ENCODE data around the gene SFMBT2. TPM values are rescaled to one million over a fixed set of nuclear protein-coding genes. Genes with fewer than 3 reads are reported as not detected.

The SFMBT2 gene
- polyA plus RNA-seq, 1 experiment: 0.06 TPM

DNA sequence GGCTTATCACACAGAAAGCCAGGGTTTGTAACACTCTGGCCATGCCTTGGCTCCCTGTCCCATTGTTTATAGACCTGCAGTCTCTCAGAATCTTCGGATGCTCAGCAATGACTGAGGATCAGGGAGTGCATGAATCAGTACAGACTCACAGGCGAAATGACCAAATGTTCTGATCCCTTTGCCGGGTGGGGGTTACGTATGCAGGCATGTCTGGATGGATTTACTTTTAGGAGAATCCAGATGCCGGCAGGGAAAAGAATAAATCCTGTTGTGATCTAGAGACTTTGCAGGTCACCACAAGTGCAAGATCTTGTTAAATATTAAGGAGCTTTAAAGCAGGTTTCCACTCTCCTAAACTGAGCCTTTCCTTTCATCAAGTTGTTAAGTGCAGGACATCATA is 149.5 kb downstream of the SFMBT2 start:
- POLR2A ChIA-PET: no interaction called here

DNA sequence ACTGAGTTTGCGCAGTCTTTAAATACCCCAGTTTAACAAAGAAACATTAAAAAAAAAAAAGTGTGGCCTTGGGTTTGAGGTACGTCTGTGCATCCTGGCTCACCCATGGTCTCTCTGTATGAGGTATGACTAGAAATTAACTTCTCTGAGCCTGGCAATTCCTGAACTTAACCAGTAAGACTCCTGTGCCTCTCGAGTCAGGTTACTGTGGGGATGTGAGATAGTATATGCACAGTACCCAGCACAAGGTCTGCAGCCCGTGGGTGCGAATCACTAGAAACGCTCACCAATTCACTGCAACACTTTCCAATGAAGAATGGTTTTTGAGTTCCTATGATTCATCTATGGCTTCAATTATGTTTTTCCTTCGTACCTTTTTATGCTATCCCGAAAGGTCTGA is 149.9 kb downstream of the SFMBT2 start:
- Histone ChIP-seq H3K4me3 (ENCODE audit: low read depth, low read length) (no peak overlapping the region), H3K36me3 (ENCODE audit: control insufficient read depth, insufficient read depth, low read length) (no peaks in the 10 kb centered on the region), H3K27me3 (ENCODE audit: control insufficient read depth, insufficient read depth, low read length) (no peaks in the 10 kb centered on the region)
- CTCF ChIA-PET: no interaction called here
- TF ChIP-seq, protein P1, sequence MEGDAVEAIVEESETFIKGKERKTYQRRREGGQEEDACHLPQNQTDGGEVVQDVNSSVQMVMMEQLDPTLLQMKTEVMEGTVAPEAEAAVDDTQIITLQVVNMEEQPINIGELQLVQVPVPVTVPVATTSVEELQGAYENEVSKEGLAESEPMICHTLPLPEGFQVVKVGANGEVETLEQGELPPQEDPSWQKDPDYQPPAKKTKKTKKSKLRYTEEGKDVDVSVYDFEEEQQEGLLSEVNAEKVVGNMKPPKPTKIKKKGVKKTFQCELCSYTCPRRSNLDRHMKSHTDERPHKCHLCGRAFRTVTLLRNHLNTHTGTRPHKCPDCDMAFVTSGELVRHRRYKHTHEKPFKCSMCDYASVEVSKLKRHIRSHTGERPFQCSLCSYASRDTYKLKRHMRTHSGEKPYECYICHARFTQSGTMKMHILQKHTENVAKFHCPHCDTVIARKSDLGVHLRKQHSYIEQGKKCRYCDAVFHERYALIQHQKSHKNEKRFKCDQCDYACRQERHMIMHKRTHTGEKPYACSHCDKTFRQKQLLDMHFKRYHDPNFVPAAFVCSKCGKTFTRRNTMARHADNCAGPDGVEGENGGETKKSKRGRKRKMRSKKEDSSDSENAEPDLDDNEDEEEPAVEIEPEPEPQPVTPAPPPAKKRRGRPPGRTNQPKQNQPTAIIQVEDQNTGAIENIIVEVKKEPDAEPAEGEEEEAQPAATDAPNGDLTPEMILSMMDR (IDR thresholded peaks at IDR 0.05; ENCODE audit: insufficient read depth, low read depth, low read length): no peak
- POLR2A ChIA-PET: no interaction called here
- no peak for DNase-seq (ENCODE audit: low read depth)

More for the DNA sequence above, 149.5 kb downstream of the SFMBT2 start:
- CTCF ChIA-PET: no interaction called here
- H3K4me3 ChIP-seq (ENCODE audit: low read depth, low read length): no peak overlapping the region
- H3K27me3 ChIP-seq (ENCODE audit: control insufficient read depth, insufficient read depth, low read length): no peaks in the 10 kb centered on the region
- no peak for DNase-seq (ENCODE audit: low read depth)
- TF ChIP-seq, protein P1 (IDR thresholded peaks at IDR 0.05; ENCODE audit: insufficient read depth, low read depth, low read length): no peak
- H3K36me3 ChIP-seq (ENCODE audit: control insufficient read depth, insufficient read depth, low read length): no peaks in the 10 kb centered on the region

DNA sequence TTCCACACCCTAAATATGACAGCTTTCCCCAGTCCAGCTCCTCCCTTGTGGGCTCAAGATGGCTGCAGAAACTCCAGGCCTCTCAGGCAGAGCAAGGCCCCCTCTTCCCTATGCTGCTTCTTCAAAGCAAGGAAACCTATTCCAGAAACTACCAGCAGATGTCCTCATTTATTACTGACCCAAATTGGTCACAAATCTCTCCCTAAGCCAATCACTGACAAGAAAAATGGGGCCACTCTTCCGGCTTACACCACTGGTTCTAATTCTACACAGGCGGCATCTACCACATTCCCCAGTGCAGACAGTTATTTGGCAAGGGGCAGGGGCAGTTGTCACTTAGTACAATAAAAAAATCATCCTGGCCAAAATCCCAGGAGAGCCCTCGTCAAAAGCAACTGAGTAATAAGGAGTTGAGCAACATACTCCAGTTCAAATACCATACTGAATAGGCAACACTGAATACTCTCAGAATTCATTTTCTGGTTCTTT is 150.4 kb downstream of the SFMBT2 start:
- TF ChIP-seq, protein P1 (IDR thresholded peaks at IDR 0.05; ENCODE audit: insufficient read depth, low read depth, low read length): peak; percentile 52
- H3K36me3 ChIP-seq (ENCODE audit: control insufficient read depth, insufficient read depth, low read length): no peaks in the 10 kb centered on the region
- peak; percentile 32 for DNase-seq (ENCODE audit: low read depth)
- H3K27me3 ChIP-seq (ENCODE audit: control insufficient read depth, insufficient read depth, low read length): no peaks in the 10 kb centered on the region
- CTCF ChIA-PET: no interaction called here
- H3K4me3 ChIP-seq (ENCODE audit: low read depth, low read length): no peak overlapping the region
- POLR2A ChIA-PET: no interaction called here

DNA sequence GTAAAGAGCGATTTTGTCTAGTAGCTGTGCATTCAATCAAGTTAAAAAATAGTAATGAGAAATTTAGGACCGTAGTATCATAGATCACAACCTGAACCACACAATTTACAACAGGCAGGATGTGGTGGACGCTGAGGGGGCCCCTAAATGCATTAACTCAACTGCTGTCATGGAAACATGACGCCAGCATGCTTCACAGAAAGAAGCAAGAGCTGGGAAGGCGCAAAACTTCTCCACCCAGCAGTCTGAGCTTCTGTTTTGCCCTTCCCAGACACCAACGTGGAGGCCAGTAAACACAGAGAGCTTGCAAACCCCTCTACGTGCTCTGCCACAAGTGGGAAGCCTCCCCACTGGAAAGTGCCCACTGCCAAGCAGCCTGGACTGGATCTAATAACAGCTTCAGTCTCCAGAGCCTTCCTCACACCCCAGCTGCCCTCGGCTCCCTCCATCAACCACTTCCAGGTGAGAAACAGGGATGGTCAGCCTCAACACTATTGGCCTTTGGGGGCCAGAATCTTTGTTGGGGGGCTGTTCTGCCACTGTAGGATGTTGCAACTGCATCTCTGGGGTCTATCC is 151.8 kb downstream of the SFMBT2 start:
- CTCF ChIA-PET: interaction anchor here (0.6 kb wide), 1 partner anchor 364 kb away, joined by 3 read pairs; no protein-coding TSS in a partner anchor

DNA sequence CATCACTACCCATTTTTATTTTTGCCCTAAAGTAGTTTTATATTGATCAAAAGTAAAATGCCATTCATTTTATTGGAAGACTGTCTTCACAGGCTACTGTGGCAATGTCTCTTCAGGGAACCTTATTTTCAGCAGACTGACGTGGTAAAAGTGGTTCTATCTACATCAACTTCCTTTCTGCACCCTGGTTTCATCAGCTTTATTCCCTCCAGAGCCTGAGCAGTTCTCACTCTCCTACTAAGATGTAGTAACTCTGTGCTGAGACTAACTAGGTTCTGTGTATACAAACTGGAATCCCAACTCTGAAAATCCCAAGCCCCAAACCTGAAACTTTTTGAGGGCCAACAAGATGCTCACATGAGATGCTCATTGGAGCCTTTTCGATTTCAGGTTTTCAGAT is 155.3 kb downstream of the SFMBT2 start:
- ChIA-PET POLR2A (no interaction called here), CTCF (no interaction called here)
- Histone ChIP-seq H3K36me3 (ENCODE audit: control insufficient read depth, insufficient read depth, low read length) (no peaks in the 10 kb centered on the region), H3K27me3 (ENCODE audit: control insufficient read depth, insufficient read depth, low read length) (no peaks in the 10 kb centered on the region), H3K4me3 (ENCODE audit: low read depth, low read length) (no peak overlapping the region)
- no peak for DNase-seq (ENCODE audit: low read depth)
- TF ChIP-seq, protein P1 (IDR thresholded peaks at IDR 0.05; ENCODE audit: insufficient read depth, low read depth, low read length): no peak

More for the DNA sequence above, 151.8 kb downstream of the SFMBT2 start:
- TF ChIP-seq, protein P1 (IDR thresholded peaks at IDR 0.05; ENCODE audit: insufficient read depth, low read depth, low read length): no peak
- Histone ChIP-seq H3K4me3 (ENCODE audit: low read depth, low read length) (no peak overlapping the region), H3K36me3 (ENCODE audit: control insufficient read depth, insufficient read depth, low read length) (no peaks in the 10 kb centered on the region), H3K27me3 (ENCODE audit: control insufficient read depth, insufficient read depth, low read length) (no peaks in the 10 kb centered on the region)
- POLR2A ChIA-PET: no interaction called here
- no peak for DNase-seq (ENCODE audit: low read depth)
